Panc1 (cell line): ENCODE measurements around the gene SRRM3. TPM values are rescaled to one million over a fixed set of nuclear protein-coding genes. Genes with fewer than 3 reads are reported as not detected.

ENCODE experiments used
- ATAC-seq: fragments of 200-7000 bp; cut with Tn5 transposase; 2 replicates; pipeline ENCODE4 v1.9.1; 2020; ENCODE audit warnings: mild to moderate bottlenecking, moderate library complexity
- BruUV-seq: library from RNA; stranded (reverse); fragments of 400-500 nt; replicated peaks from 2 replicates; lab custom pipeline; 2021; lab: Mats Ljungman, UMichigan
- CTCF ChIA-PET: fragments of 300-600 bp; sonication (Branson Sonifier 250); formaldehyde crosslinking; loops from one replicate; lab custom pipeline; 2022; ENCODE audit warnings: antibody characterized with exemption; lab: Charles Lee
- POLR2A ChIA-PET: fragments of 300-600 bp; sonication (Branson Sonifier 250); formaldehyde crosslinking; loops from one replicate; lab custom pipeline; 2022; ENCODE audit warnings: antibody characterized with exemption; lab: Charles Lee
- DNase-seq: peaks from one replicate; pipeline ENCODE4 v3.0.0-alpha.2; 2010; ENCODE audit warnings: low read depth, low spot score
- H3K27ac ChIP-seq: 2 replicates; pipeline ENCODE4 v1.5.1; 2011; ENCODE audit warnings: mild to moderate bottlenecking, low read length, inconsistent platforms
- H3K27me3 ChIP-seq: fragments of 200-500 bp; sonication (Bioruptor generic); 2 replicates; pipeline ENCODE4 v1.6.0; 2014; ENCODE audit warnings: low read length, inconsistent platforms; ENCODE audit not compliant: control insufficient read depth, insufficient read depth
- H3K36me3 ChIP-seq: fragments of 200-500 bp; sonication (Bioruptor generic); 2 replicates; pipeline ENCODE4 v1.5.1; 2014; ENCODE audit warnings: inconsistent platforms, mild to moderate bottlenecking, low read length, moderate library complexity; ENCODE audit not compliant: control insufficient read depth, insufficient read depth
- H3K4me1 ChIP-seq: 2 replicates; pipeline ENCODE4 v1.5.1; 2011; ENCODE audit warnings: inconsistent platforms, mild to moderate bottlenecking, low read length, moderate library complexity; ENCODE audit not compliant: control insufficient read depth, insufficient read depth
- H3K4me3 ChIP-seq, 2 experiments: 2 replicates each; pipeline ENCODE4 v1.5.1; 2011 to 2012; ENCODE audit warnings: low read depth in 2 of 2, low read length in 2 of 2, mild to moderate bottlenecking in 2 of 2, inconsistent platforms in 1 of 2, moderate library complexity in 1 of 2
- H3K9me3 ChIP-seq: fragments of 200-500 bp; sonication (Bioruptor generic); 2 replicates; pipeline ENCODE4 v1.5.1; 2014; ENCODE audit warnings: low read depth, mild to moderate bottlenecking, inconsistent platforms, low read length, moderate library complexity; ENCODE audit not compliant: control insufficient read depth, insufficient read depth
- CTCF ChIP-seq: fragments of 450-650 bp; IDR thresholded peaks from 2 replicates; pipeline ENCODE4 v1.5.1; 2017; ENCODE audit warnings: mild to moderate bottlenecking
- POLR2AphosphoS5 ChIP-seq: IDR thresholded peaks from 2 replicates; pipeline ENCODE4 v1.6.1; 2012; ENCODE audit warnings: mild to moderate bottlenecking, low read depth, low read length, moderate library complexity
- REST ChIP-seq, 2 experiments: IDR thresholded peaks; 2 replicates each; pipeline ENCODE4 v1.6.1; 2011 to 2012; ENCODE audit warnings: low read depth in 2 of 2, control low read depth in 1 of 2, low read length in 1 of 2, mild to moderate bottlenecking in 1 of 2, moderate library complexity in 1 of 2; ENCODE audit not compliant: insufficient read depth in 1 of 2
- SIN3A ChIP-seq: IDR thresholded peaks from 2 replicates; pipeline ENCODE4 v1.6.1; 2012; ENCODE audit warnings: low read depth, mild to moderate bottlenecking, low read length, moderate library complexity, borderline replicate concordance; ENCODE audit not compliant: insufficient read depth
- TCF7L2 ChIP-seq: IDR thresholded peaks from 2 replicates; pipeline ENCODE4 v1.6.1; 2011; ENCODE audit warnings: mild to moderate bottlenecking, low read depth, low read length, inconsistent platforms
- in situ Hi-C: cut with HindIII; loops from 2 replicates; pipeline ENCODE4 v1.10.0; 2016; ENCODE audit warnings: low sequenced_read_pairs, low pct_unique_long_range_greater_than_20kb
- intact Hi-C: fragments of 100-400 bp; cut with micrococcal nuclease; formaldehyde crosslinking; loops from one replicate; pipeline ENCODE4 v1.10.0; 2022; ENCODE audit not compliant: unreplicated experiment
- total RNA-seq: library from RNA; stranded (reverse); gene quantifications from one replicate; pipeline ENCODE4 v1.2.1, GENCODE V29; 2021; ENCODE audit not compliant: unreplicated experiment

SRRM3 gene
- total RNA-seq, 1 experiment from 2014 or later, result 8.5 TPM

GRCh38 chr7:76247938-76248337, 46.2 kb downstream of the SRRM3 start:
- H3K4me1 ChIP-seq, result no peaks in the 10 kb centered on the region
- no peak overlapping the region for H3K27ac ChIP-seq
- ChIA-PET POLR2A (interaction anchor here (0.6 kb wide), 1 partner anchor 25 kb away, joined by 8 read pairs; no protein-coding TSS in a partner anchor), CTCF (interaction anchor here (0.5 kb wide), 1 partner anchor 12 kb away, joined by 3 read pairs; no protein-coding TSS in a partner anchor)
- H3K4me3 ChIP-seq, result no peak overlapping the region
- BruUV-seq, result no TSS peak
- no peaks in the 10 kb centered on the region for H3K9me3 ChIP-seq
- intact Hi-C loops (no loop called here), in situ Hi-C loops (no loop called here)
- no peaks in the 10 kb centered on the region for H3K27me3 ChIP-seq
- no peaks in the 10 kb centered on the region for H3K36me3 ChIP-seq
- no peak for ATAC-seq
- TF ChIP-seq REST (IDR thresholded peaks at IDR 0.05; ENCODE audit: insufficient read depth in 1 of 2, low read depth in 2 of 2, low read length in 1 of 2) (no peak), SIN3A (no peak), CTCF (no peak), POLR2AphosphoS5 (no peak), TCF7L2 (no peak)
- DNase-seq, result no peak

GRCh38 chr7:76252021-76252420, 50.3 kb downstream of the SRRM3 start:
- BruUV-seq, result no TSS peak
- no peak for ATAC-seq
- no peak for DNase-seq
- intact Hi-C loops, result no loop called here
- Histone ChIP-seq H3K9me3 (no peaks in the 10 kb centered on the region), H3K4me3 (no peak overlapping the region), H3K27ac (no peak overlapping the region), H3K27me3 (no peaks in the 10 kb centered on the region), H3K4me1 (no peaks in the 10 kb centered on the region), H3K36me3 (no peaks in the 10 kb centered on the region)
- in situ Hi-C loops, result no loop called here
- TF ChIP-seq REST (IDR thresholded peaks at IDR 0.05; ENCODE audit: insufficient read depth in 1 of 2, low read depth in 2 of 2, low read length in 1 of 2), result no peak
- ChIA-PET CTCF (no interaction called here), POLR2A (no interaction called here)
